Activated CD4-positive, alpha-beta T cell treated with anti-CD3 and anti-CD28 coated beads, Interleukin-2, amount 10 ng/mL, durations not matched to agents 7 days and 5 days (primary cell): ENCODE measurements around the gene REPS1. TPM values are rescaled to one million over a fixed set of nuclear protein-coding genes. Genes with fewer than 3 reads are reported as not detected.
A peak's percentile ranks its signal among the peaks of the same experiment; 100 is the strongest.
"Not testable (repeated sequence)": the region's sequence is repeated elsewhere in the genome, so short reads cannot be mapped to it uniquely, and the experiment has no call there.

Source experiments
- CTCF ChIA-PET: fragments of 350-600 bp; sonication (Branson Sonifier 250); formaldehyde crosslinking; loops from one replicate; lab custom pipeline; 2021; ENCODE audit warnings: antibody characterized with exemption; lab: Charles Lee
- POLR2A ChIA-PET: fragments of 350-600 bp; sonication (Branson Sonifier 250); formaldehyde crosslinking; loops from one replicate; lab custom pipeline; 2021; ENCODE audit warnings: antibody characterized with exemption; lab: Charles Lee
- DNase-seq: peaks from one replicate; pipeline ENCODE4 v3.0.0-alpha.2; 2020
- H3K27ac Mint-ChIP-seq: one replicate; pipeline ENCODE4 v1.8.0; 2021; ENCODE audit warnings: mild to moderate bottlenecking, moderate library complexity, mixed read lengths
- H3K27me3 Mint-ChIP-seq: one replicate; pipeline ENCODE4 v1.8.0; 2021; ENCODE audit warnings: mixed read lengths
- H3K36me3 Mint-ChIP-seq: one replicate; pipeline ENCODE4 v1.8.0; 2021; ENCODE audit warnings: low read depth, mixed read lengths
- H3K4me1 Mint-ChIP-seq: one replicate; pipeline ENCODE4 v1.8.0; 2021; ENCODE audit warnings: mixed read lengths
- H3K4me3 Mint-ChIP-seq: one replicate; pipeline ENCODE4 v1.8.0; 2021; ENCODE audit warnings: mild to moderate bottlenecking, moderate library complexity, mixed read lengths
- H3K9me3 Mint-ChIP-seq: one replicate; pipeline ENCODE4 v1.8.0; 2021; ENCODE audit warnings: mixed read lengths
- total RNA-seq, 2 experiments: library from RNA; stranded (reverse); gene quantifications; one replicate each; pipeline ENCODE4 v1.2.3, GENCODE V29; 2021

REPS1 gene
- 10 to 100 TPM; 44.5 to 58.1 TPM for total RNA-seq

DNA sequence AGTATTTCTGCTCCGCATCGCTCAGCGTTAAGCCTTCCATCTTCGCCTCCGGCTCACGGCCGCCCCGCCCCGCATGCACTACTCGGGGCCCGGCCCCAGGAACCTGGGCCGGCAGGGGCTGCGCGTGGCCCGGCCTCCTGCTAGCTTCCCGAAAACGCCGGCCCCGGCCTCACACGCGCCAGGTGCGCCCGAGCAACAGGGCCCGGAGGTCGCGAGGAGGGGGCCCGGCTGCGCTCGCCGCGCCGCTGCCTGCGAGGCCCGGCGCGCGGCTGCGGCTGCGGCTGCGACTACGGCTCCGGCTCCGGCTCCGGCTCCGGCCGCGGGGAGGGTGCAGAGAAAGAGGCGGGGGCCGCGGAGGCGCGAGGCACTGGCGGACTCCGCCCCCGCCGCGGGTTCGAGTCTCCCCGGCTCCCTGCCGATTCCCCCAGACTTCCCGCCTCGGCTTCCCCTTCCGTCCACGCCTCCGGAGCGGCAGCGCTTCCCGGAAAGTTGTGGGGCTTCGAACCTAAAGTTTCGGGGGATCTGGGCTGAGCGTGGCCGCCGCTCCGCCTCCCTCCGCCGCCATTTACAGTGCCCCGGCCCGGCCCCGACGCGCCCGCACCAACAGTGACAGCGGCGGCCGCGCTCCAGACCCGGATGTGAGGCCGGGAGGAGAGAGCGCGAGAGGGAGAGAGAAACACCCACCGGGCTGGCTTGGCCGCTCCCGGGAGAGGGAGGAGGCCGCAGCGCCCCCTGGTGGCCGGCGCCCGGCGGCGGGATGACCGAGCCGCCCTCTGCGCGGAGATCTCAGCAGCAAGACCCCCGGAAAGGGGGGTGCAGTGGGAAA is at the start of gene REPS1:
TSS of gene REPS1 (minus strand) at position 611 of the 826 bp plus-strand sequence. CDS start at position 40, 571 bp downstream.
- peak within 1 kb of the TSS; percentile 85 for H3K4me3 Mint-ChIP-seq
- CTCF ChIA-PET, result interaction anchor here (0.6 to 4.2 kb wide), 8 partner anchors 8 to 172 kb away, joined by 3 to 19 read pairs (median 6); no protein-coding TSS in a partner anchor
- no peaks in the 10 kb centered on the region for H3K27me3 Mint-ChIP-seq
- peak; percentile 92 for DNase-seq
- peak within 1 kb of the TSS; percentile 96 for H3K27ac Mint-ChIP-seq
- POLR2A ChIA-PET, result interaction anchor here (0.6 kb wide), 2 partner anchors 10 to 303 kb away, joined by 3 read pairs; no protein-coding TSS in a partner anchor
- no peaks in the 10 kb centered on the region for H3K9me3 Mint-ChIP-seq
- no peaks in the 10 kb centered on the region for H3K36me3 Mint-ChIP-seq
- H3K4me1 Mint-ChIP-seq, result peaks cover 6% of the 10 kb centered on the region

DNA sequence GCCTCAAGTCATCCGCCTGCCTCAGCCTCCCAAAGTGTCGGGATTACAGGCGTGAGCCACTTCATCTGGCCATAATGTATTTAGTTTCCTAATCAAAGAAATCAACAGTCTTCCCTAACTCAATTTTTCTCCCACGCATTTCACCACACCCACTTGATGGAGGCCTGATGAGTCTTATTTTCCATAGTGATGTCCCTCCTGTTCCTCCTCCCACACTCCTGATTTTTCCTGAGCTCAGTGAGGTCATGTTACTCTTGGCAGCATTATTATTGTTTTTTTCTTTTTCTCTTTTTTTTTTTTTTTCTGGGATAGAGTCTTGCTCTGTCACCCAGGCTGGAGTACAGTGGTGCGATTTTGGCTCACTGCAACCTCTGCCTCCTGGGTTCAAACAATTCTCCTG is 49.4 kb upstream of the REPS1 start:
- ChIA-PET CTCF (interaction anchor here (0.8 to 1.4 kb wide), 2 partner anchors 8 to 11 kb away, joined by 3 to 4 read pairs; no protein-coding TSS in a partner anchor), POLR2A (no interaction called here)
- Mint-ChIP-seq H3K27me3 (no peaks in the 10 kb centered on the region), H3K9me3 (no peaks in the 10 kb centered on the region), H3K4me1 (peaks cover 28% of the 10 kb centered on the region), H3K27ac (no peak overlapping the region), H3K4me3 (no peak overlapping the region), H3K36me3 (peaks cover 77% of the 10 kb centered on the region)
- no peak for DNase-seq

GRCh38 chr6:139030228-139030963 is 42.3 kb upstream of the REPS1 start:
- H3K9me3 Mint-ChIP-seq, result no peaks in the 10 kb centered on the region
- no peak overlapping the region for H3K27ac Mint-ChIP-seq
- CTCF ChIA-PET, result interaction anchor here (1.0 to 2.2 kb wide), 4 partner anchors 9 to 44 kb away, joined by 3 to 7 read pairs (median 6); partner anchors contain the start of gene REPS1
- H3K27me3 Mint-ChIP-seq, result no peaks in the 10 kb centered on the region
- H3K4me1 Mint-ChIP-seq, result peaks cover 33% of the 10 kb centered on the region
- POLR2A ChIA-PET, result no interaction called here
- no peak overlapping the region for H3K4me3 Mint-ChIP-seq
- DNase-seq, result peak; percentile 59
- H3K36me3 Mint-ChIP-seq, result peaks cover 31% of the 10 kb centered on the region

DNA sequence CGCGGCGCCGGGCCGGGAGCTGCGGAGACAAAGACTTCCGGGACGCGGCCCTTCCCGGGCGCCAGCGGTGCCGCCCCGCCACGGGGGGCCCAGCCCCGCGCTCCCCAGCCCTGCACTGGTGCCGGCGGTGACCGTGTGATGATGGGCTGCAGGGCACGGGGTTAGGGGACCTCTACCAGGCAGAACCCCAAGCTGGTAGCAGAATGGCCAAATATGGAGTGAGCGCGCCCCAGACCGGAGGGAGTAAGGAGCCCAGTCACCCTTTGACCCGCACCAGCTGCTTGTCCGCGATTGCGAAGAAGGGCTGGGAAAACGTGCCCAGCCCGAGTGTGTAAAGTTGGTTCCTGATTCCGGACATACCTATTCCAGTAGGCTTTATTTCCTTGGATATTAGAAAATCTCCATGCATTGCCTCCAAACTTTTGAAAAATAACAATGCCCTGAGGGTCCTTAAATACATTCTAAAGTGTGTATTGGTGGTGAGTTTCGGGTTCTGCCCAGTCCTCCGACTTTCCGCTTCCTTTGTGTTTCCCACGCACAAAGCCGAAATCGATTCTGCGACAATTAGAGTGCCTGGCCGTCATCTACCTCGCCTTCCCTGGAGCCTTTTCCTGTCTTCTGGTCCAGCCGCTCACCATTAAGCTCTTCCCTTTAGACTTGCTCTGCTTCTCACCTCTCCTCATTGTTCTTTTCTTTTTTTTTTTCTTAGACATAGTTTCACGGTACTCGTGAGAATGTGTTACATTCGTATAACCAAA is 41.6 kb upstream of the REPS1 start:
- Mint-ChIP-seq H3K27me3 (no peaks in the 10 kb centered on the region), H3K9me3 (no peaks in the 10 kb centered on the region), H3K27ac (peak overlapping the region; percentile 98), H3K4me1 (peaks cover 33% of the 10 kb centered on the region), H3K4me3 (no peak overlapping the region), H3K36me3 (peaks cover 23% of the 10 kb centered on the region)
- peak; percentile 17 for DNase-seq
- CTCF ChIA-PET, result interaction anchor here (0.5 to 1.9 kb wide), 5 partner anchors 8 to 191 kb away, joined by 3 to 7 read pairs (median 3); no protein-coding TSS in a partner anchor
- POLR2A ChIA-PET, result no interaction called here

DNA sequence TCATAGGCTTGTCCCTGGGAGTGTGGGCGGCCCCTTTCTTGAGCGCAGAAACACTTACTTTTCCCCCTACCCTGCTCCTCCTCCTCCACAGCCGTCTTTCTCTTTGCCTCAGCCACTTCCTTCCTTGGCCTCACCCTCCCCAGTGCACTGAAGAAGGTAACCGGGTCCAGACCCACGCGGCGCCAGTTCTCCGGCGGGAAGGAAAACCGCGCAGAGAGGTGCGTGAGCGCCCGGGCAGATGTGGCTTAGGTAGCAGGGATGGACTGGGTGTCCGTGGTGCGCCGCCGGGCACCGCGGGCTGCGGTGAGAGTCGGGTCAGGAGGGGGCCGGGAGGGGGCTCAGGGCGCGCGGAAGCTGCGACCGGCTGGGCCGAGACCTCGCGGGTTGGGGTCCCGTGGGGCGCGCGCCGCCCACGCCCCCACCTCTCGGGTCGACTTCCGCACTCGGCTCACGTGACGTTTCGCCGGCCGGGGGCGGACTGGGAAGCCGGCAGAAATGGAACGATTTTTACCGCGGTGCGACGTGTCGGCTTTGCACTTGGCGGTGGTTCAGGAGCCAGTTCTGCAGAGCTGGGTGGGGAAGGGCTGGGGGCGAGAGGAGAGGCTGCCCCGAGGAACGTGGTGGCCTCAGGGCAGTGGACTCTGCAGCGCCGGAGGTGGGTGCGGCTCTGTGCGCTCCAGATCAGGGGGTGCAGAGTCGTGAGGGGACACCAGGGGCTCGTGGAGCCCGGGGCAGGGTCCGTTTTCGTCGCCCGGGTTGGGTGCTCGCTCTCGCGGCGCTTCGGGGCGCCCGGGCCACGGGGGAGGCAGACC is 40.8 kb upstream of the REPS1 start, which contains the start of gene ABRACL:
TSS of gene ABRACL (plus strand) at position 88 of the 812 bp plus-strand sequence. CDS start 5,416 bp downstream, outside the sequence.
- DNase-seq, result peak; percentile 89
- no peaks in the 10 kb centered on the region for H3K9me3 Mint-ChIP-seq
- CTCF ChIA-PET, result interaction anchor here (0.5 to 1.9 kb wide), 4 partner anchors 9 to 192 kb away, joined by 3 to 7 read pairs (median 3); no protein-coding TSS in a partner anchor
- POLR2A ChIA-PET, result no interaction called here
- H3K27me3 Mint-ChIP-seq, result no peaks in the 10 kb centered on the region
- peaks cover 16% of the 10 kb centered on the region for H3K36me3 Mint-ChIP-seq
- peak within 1 kb of the TSS; percentile 98 for H3K27ac Mint-ChIP-seq
- H3K4me3 Mint-ChIP-seq, result no peak within 1 kb of the TSS
- peaks cover 27% of the 10 kb centered on the region for H3K4me1 Mint-ChIP-seq

DNA sequence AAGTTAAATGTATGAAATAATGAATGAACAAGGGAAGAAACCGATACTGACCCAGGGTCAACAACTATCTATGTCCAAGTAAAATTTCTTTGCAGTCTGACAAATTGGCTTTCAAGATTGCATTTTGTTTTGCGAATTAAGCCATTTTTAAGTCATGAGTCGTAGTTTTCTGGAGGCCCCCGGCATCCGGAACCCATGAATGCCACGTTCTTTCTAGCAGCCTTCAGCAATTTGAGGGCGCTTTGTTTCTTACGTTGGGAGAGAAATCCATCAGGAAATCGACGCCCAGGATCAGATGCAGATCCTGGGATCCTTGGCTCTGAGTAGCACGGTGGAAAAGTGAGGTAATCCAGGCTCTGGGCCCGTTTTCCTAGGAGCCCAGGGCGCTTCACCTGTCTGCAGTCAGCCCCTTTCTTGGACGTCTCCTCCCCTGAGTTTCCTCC is 40.2 kb upstream of the REPS1 start:
- Mint-ChIP-seq H3K4me3 (no peak overlapping the region), H3K27ac (peak overlapping the region; percentile 98), H3K4me1 (peaks cover 21% of the 10 kb centered on the region), H3K36me3 (peaks cover 10% of the 10 kb centered on the region), H3K9me3 (no peaks in the 10 kb centered on the region), H3K27me3 (no peaks in the 10 kb centered on the region)
- ChIA-PET CTCF (no interaction called here), POLR2A (no interaction called here)
- DNase-seq, result no peak

DNA sequence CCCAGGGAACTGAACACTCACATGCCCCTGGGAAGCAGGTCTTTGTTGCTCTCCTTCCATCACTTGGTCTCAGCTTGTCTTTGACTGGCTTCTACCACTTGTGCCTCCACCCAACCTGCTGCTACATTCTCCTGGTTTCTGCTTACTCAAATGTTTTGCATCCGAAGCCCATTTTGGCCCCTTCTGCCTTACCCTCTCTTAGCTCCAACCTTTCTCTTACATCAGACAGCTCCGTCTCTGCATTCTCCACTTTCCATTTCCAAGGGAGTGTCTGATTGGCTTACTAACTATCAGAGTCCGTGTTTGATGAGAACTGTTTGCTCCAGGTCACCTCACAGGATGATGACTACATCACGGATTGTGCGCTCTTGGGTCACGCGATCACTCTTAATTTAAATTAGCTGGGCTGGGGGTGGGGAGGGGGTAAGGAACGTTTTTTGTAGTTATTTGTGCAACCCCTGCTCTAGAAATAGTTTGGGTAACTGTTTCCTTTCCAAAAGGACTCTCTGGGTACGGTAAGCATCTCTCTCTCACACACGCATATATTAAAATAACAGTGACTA is 39.6 kb upstream of the REPS1 start:
- peak overlapping the region; percentile 98 for H3K27ac Mint-ChIP-seq
- ChIA-PET CTCF (no interaction called here), POLR2A (no interaction called here)
- DNase-seq, result peak; percentile 57
- H3K27me3 Mint-ChIP-seq, result no peaks in the 10 kb centered on the region
- no peak overlapping the region for H3K4me3 Mint-ChIP-seq
- H3K4me1 Mint-ChIP-seq, result peaks cover 16% of the 10 kb centered on the region
- H3K9me3 Mint-ChIP-seq, result no peaks in the 10 kb centered on the region
- H3K36me3 Mint-ChIP-seq, result peaks cover 6% of the 10 kb centered on the region

DNA sequence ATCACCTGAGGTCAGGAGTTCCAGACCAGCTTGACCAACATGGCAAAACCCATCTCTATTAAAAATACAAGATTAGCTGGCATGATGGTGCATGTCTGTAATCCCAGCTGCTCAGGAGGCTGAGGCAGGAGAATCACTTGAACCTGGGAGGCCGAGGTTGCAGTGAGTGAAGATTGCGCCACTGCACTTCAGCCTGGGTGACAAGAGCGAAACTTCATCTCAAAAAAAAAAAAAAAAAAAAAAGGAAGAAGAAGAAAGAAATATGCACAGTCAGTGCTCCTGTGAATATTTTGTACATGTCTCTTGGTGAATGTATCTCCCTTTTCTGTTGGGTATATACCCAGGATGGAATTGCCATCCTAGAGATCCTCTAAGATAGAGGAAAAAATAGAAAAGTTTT is 37.4 kb upstream of the REPS1 start:
- H3K27me3 Mint-ChIP-seq, H3K4me3 Mint-ChIP-seq, H3K36me3 Mint-ChIP-seq, CTCF ChIA-PET, DNase-seq, POLR2A ChIA-PET, H3K9me3 Mint-ChIP-seq, H3K4me1 Mint-ChIP-seq, H3K27ac Mint-ChIP-seq: not testable (repeated sequence)

GRCh38 chr6:139020689-139021088 is 32.6 kb upstream of the REPS1 start:
- Mint-ChIP-seq H3K27me3 (no peaks in the 10 kb centered on the region), H3K9me3 (no peaks in the 10 kb centered on the region), H3K4me3 (no peak overlapping the region), H3K4me1 (no peaks in the 10 kb centered on the region), H3K27ac (no peak overlapping the region), H3K36me3 (no peaks in the 10 kb centered on the region)
- DNase-seq, result no peak
- ChIA-PET POLR2A (no interaction called here), CTCF (interaction anchor here (0.6 to 1.0 kb wide), 2 partner anchors 12 to 190 kb away, joined by 3 read pairs; no protein-coding TSS in a partner anchor)

DNA sequence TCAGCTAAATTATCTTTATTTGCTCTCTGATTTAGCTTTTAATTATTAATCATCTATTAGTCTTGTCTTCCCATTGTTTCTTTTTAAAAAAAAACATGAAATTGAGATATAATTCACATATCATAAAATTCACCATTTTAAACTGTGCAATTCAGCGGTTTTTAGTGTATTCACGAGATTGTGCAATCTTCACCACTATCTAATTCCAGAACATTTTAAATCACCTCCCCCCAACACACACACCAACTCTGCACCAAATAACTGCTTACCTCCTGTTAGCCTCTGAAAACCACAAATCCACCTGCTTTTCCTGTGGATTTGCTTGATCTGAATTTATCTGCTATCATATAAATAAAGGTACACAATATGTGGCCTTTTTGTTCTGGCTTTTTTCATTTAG is 31.7 kb upstream of the REPS1 start:
- POLR2A ChIA-PET, result no interaction called here

DNA sequence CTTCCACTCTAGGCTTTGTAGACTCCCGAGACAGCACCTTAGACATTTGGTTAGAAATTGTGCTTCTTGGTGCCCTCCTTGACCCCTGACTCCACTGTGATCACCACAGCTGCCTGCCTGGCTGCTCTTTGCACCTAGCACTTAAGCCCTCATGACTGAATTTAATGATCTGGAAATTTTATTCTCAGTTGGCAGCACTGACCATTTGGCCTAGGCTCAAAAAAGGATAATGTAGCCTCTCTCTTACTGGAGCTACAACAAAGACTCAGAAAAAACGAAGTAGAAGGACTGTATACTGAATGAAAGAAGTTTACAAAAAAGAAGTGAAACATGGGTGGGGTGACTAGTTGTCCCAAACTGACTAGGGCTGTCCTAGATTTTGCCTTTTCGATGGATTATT is 29.2 kb upstream of the REPS1 start:
- H3K4me3 Mint-ChIP-seq, result no peak overlapping the region
- H3K27me3 Mint-ChIP-seq, result no peaks in the 10 kb centered on the region
- H3K4me1 Mint-ChIP-seq, result no peaks in the 10 kb centered on the region
- no peak overlapping the region for H3K27ac Mint-ChIP-seq
- POLR2A ChIA-PET, result no interaction called here
- no peaks in the 10 kb centered on the region for H3K9me3 Mint-ChIP-seq
- CTCF ChIA-PET, result no interaction called here
- no peaks in the 10 kb centered on the region for H3K36me3 Mint-ChIP-seq
- no peak for DNase-seq

More for the DNA sequence above, 31.7 kb upstream of the REPS1 start:
- Mint-ChIP-seq H3K27ac (no peak overlapping the region), H3K27me3 (no peaks in the 10 kb centered on the region), H3K4me1 (no peaks in the 10 kb centered on the region), H3K4me3 (no peak overlapping the region), H3K36me3 (no peaks in the 10 kb centered on the region), H3K9me3 (no peaks in the 10 kb centered on the region)
- CTCF ChIA-PET, result no interaction called here
- no peak for DNase-seq
